Left hindlimb (tissue), 1 donor: ENCODE measurements around the gene TMEM89.

Experiments used
- DNase-seq: peaks from one replicate; pipeline ENCODE4 v3.0.0-alpha.2; 2018

The TMEM89 gene

GRCh38 chr3:48621461-48621869 lies at the start of gene TMEM89:
TMEM89 (minus strand) TSS chr3:48621769; CDS start chr3:48621756, 13 bp downstream.
- no peak for DNase-seq

GRCh38 chr3:48664929-48665328 lies 43.4 kb upstream of the TMEM89 start:
- DNase-seq = no peak

GRCh38 chr3:48664313-48664644 lies 42.7 kb upstream of the TMEM89 start:
- DNase-seq = no peak

GRCh38 chr3:48663489-48664312 lies 42.1 kb upstream of the TMEM89 start:
- DNase-seq = peak; percentile 92

- DNase-seq = peak; percentile 80
These were observed 41.4 kb upstream of the TMEM89 start, which contains the start of gene CELSR3 for GRCh38 chr3:48662753-48663488. CELSR3 (minus strand) TSS chr3:48662886; CDS start chr3:48662634, 252 bp downstream.

- no peak for DNase-seq
These were observed 40.7 kb upstream of the TMEM89 start for GRCh38 chr3:48662145-48662752.

GRCh38 chr3:48661501-48662144 lies 40.1 kb upstream of the TMEM89 start:
- DNase-seq = peak; percentile 74

- no peak for DNase-seq
These were observed 39.3 kb upstream of the TMEM89 start for GRCh38 chr3:48660800-48661400.

GRCh38 chr3:48656841-48657281 lies 35.3 kb upstream of the TMEM89 start:
- no peak for DNase-seq

- peak; percentile 76 for DNase-seq
These were observed 34.7 kb upstream of the TMEM89 start for GRCh38 chr3:48656061-48656840.

GRCh38 chr3:48655606-48656005 lies 34.0 kb upstream of the TMEM89 start:
- no peak for DNase-seq

GRCh38 chr3:48655063-48655462 lies 33.5 kb upstream of the TMEM89 start:
- DNase-seq = no peak

GRCh38 chr3:48652923-48653715 lies 31.6 kb upstream of the TMEM89 start:
- DNase-seq = no peak

- no peak for DNase-seq
These were observed 30.2 kb upstream of the TMEM89 start for GRCh38 chr3:48651771-48652170.

GRCh38 chr3:48650723-48651122 lies 29.2 kb upstream of the TMEM89 start:
- no peak for DNase-seq

GRCh38 chr3:48648188-48648850 lies 26.8 kb upstream of the TMEM89 start:
- DNase-seq = no peak

- DNase-seq = no peak
These were observed 26.1 kb upstream of the TMEM89 start for GRCh38 chr3:48647714-48648113.

GRCh38 chr3:48644898-48645760 lies 23.6 kb upstream of the TMEM89 start:
- no peak for DNase-seq

GRCh38 chr3:48642605-48643004 lies 21.0 kb upstream of the TMEM89 start:
- DNase-seq = no peak
